HG02840 (cell line): Measurements from ENCODE around the gene CD300LD.

Experiments
- ATAC-seq: cut with Tn5 transposase; IDR thresholded peaks from one replicate; pipeline ENCODE4 v1.9.1; 2021; ENCODE audit warnings: mild to moderate bottlenecking, moderate library complexity, moderate number of reproducible peaks; ENCODE audit not compliant: unreplicated experiment, low FRiP score

CD300LD gene

GRCh38 chr17:74545843-74546230, 46.2 kb downstream of the CD300LD start, which contains the start of gene CD300C:
CD300C (minus strand) TSS chr17:74546115; CDS start chr17:74545782, 333 bp downstream.
- no peak for ATAC-seq

- no peak for ATAC-seq
These were observed 46.9 kb downstream of the CD300LD start for GRCh38 chr17:74544991-74545842.

- ATAC-seq = no peak
These were observed 48.0 kb downstream of the CD300LD start for GRCh38 chr17:74543891-74544760.

- ATAC-seq = no peak
These were observed 48.7 kb downstream of the CD300LD start for GRCh38 chr17:74543406-74543805.

- ATAC-seq = no peak
These were observed 49.2 kb downstream of the CD300LD start for GRCh38 chr17:74542727-74543383.

GRCh38 chr17:74542166-74542565, 49.9 kb downstream of the CD300LD start:
- ATAC-seq = no peak

GRCh38 chr17:74541176-74542111, 50.6 kb downstream of the CD300LD start:
- no peak for ATAC-seq

- no peak for ATAC-seq
These were observed 52.7 kb downstream of the CD300LD start for GRCh38 chr17:74539281-74539820.

GRCh38 chr17:74536890-74537289, 55.2 kb downstream of the CD300LD start:
- no peak for ATAC-seq

- no peak for ATAC-seq
These were observed 60.0 kb downstream of the CD300LD start for GRCh38 chr17:74532115-74532514.

GRCh38 chr17:74531231-74531761, 60.8 kb downstream of the CD300LD start, which contains the start of gene CD300LB:
CD300LB (minus strand) TSS chr17:74531475; CDS start chr17:74531350, 125 bp downstream.
- no peak for ATAC-seq

- ATAC-seq = no peak
These were observed 61.3 kb downstream of the CD300LD start for GRCh38 chr17:74530831-74531150.
